GM04504 (cell line): ENCODE results near the gene MSI2.

Source experiments
- DNase-seq: peaks from one replicate; pipeline ENCODE4 v3.0.0-alpha.2; 2012; ENCODE audit warnings: low read depth

MSI2 gene

DNA sequence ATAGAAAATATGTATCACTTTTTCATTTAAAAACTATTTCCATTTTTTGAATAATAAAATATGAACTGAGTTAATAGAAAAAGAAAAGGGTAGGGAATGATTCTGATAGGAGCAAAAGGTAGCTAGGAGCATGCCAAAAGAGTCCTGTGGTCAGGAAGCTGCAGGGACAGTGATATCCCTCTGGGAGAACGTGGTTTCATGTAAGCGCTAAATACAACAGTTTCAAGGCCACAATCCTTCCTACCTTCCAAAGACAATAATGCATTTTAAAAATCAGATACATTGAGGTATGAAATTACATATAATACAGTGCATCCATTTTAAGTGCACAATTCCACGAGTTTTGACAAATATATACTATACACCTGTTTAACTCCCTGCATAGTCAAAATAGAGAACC, 432.9 kb downstream of the MSI2 start:
- no peak for DNase-seq

- no peak for DNase-seq
Observed at GRCh38 chr17:57691939-57692338, 435.6 kb downstream of the MSI2 start.

GRCh38 chr17:57692770-57693169, 436.4 kb downstream of the MSI2 start:
- DNase-seq = no peak

- DNase-seq = no peak
Observed at GRCh38 chr17:57694051-57694450, 437.7 kb downstream of the MSI2 start.

DNA sequence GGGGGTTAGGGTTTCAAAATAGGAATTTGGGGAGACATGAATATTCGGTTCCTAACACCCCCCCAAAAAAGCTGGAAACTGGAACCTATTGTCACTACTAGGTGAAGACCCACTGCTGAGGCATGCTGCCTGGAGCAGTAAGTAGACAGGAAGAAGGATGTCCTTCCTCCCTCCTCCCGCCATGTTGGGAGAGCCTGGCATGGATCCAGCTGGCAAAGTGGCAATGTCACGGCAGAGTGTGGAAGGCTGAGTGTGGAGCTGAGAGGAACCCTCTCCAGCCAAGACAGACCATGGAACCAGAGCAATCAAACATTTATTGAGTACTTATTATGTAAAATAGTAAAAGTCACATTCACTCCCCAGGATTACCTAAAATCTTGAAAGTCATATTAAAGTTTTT, 439.7 kb downstream of the MSI2 start:
- DNase-seq = no peak

DNA sequence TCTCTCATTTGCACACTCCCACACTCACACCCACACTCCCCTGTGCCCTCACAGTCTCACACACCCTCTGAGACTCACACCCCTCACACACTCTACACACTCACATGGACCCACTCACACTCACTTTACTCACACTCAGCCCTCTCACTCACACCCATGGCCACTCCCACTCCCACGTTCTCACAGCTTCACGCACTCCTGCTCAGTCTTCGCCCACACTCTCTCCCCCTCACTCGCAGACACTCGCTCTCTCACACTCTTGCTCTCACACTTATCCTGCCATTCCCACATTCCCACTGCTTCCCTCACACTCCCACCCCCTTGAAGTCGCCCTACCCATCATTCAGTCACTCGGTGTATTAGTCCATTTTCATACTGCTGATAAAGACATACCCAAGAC, 440.9 kb downstream of the MSI2 start:
- DNase-seq = no peak

DNA sequence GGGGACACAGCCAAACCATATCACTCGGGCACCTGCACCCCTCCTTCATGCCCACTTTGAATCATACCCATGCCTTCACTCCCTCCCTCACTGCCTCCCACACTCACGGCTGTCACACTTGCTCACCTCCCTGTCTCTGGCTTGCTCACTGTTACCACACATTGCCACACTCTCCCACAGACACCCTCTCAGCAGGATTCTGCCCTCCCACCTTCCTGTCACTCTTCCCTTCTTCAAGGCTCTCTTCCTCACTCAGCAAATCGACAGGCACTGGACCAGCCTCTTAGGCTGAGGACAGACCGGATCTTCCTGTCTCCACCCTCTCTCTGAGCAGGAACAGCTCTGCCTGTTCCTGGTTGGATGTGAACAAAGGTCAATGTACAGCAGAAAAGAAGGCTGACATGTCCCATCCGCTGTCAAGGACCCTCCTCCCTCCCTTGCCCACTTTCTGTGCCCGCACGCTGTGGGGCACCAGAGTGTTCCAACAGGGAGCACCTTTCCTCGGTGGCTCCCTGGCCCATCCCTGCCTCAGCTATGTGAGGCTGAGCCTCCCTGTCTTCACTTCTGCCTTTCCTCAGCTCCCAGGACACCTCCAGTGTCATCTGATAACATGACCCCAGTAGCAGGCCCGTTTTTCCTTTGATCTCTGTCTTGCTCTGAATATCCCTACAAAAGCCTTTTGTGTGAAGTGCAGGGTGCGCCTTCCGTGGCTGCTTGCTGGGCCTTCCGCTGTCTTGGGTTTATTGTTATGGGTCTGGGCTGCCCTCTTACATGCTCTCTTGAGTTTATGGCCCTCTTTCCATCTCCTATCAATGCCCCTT, 441.8 kb downstream of the MSI2 start:
- no peak for DNase-seq

DNA sequence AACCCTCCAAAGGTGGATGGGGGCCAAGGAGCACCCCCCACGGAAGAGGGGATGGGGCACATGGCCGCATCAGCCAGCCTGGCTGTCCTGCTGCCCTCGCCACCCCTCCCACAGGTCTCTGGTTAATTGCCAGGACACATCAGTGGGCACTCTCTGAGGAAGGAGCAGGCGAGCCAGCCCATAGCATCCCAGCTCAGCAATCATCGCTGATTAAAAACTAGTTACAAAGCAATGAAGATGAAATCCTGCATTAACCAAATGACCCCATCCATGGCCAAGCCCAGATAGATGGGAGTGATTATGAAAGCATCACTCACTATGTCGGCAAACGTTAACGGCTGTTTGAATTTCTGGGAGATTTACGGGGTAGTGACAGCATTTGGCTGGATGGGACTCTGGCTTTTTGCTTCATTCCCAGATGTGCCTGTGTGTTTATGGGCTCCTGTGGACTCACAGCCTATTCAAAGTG, 443.5 kb downstream of the MSI2 start:
- DNase-seq = peak; percentile 35

GRCh38 chr17:57701124-57701523, 444.8 kb downstream of the MSI2 start:
- DNase-seq = no peak

- no peak for DNase-seq
Observed at GRCh38 chr17:57703273-57703672, 446.9 kb downstream of the MSI2 start.

DNA sequence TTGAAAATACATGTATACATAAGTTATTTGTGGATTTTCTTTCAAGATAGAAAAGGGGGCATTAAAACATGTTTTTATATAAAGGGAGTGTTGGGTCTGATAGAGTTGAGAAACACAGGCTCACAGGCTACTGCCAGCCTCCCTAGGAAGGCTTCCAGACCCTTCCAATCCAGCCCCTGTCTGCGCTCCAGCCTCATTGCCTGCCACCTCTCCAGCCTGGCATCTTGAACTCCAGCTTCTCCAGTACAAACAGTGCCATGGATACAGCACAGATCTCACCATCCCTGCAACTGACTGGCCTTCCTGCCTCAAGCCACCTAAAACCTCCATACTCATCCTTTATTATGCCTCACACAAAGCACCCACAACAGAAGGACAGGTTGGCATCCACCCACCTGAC, 448.1 kb downstream of the MSI2 start:
- no peak for DNase-seq

DNA sequence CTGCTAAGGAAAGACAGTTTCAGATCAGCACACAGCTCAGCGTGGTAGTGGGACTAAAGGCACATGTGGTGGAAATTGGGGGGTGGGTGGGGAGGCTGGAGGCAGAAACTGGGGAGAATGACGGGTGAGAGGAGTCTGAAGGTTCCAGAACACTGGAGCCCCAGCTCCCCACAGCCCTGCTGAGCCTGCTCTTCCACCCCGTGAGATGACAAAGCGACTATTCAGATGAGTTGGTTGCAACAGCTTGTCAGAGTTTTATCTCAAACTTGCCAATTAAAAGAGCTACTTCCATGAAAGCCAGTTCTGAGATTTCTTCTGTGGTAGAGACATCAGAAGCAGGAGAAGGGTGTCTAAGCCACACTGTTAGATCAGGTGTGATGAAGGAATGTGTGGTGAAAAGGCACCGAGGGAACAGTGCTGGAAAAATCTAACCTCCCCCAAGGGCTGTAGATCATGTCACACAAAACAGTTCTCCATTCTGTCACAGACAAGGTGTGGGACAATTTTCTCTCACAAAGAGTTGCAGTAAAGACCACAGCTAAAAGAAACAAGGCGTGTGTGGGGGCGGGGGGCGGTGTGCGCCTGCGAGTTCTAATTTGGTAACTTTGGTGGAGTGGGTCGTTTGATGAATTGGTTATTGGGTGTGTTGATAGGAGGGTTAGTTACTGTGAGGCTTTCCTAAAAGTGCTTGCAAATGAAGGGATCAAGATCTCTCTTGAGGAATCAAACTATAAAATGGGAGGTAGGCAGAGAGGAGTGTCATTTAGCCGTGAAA, 449.8 kb downstream of the MSI2 start:
- DNase-seq = no peak

GRCh38 chr17:57706761-57707160, 450.4 kb downstream of the MSI2 start:
- no peak for DNase-seq

- DNase-seq = no peak
Observed at GRCh38 chr17:57707892-57708291, 451.6 kb downstream of the MSI2 start.

DNA sequence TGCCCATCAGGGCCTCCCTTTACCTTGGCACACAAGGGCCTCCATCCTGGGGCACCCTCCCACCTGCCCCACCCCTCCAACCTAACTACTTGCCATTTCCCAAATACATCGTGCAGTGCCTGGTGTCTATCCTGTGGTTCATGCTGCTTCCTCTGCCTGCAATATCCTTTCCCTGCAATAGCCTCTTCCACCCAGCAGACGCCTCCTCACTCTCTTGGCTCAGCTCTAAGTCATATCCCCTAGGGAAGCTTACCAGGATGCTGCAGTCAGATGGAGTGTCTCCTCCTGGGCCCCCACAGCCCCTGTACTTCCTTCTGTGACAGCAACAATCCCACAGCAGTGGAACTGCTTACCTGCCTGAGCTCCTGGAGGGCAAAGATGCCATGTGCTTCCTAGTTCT, 452.1 kb downstream of the MSI2 start:
- no peak for DNase-seq

DNA sequence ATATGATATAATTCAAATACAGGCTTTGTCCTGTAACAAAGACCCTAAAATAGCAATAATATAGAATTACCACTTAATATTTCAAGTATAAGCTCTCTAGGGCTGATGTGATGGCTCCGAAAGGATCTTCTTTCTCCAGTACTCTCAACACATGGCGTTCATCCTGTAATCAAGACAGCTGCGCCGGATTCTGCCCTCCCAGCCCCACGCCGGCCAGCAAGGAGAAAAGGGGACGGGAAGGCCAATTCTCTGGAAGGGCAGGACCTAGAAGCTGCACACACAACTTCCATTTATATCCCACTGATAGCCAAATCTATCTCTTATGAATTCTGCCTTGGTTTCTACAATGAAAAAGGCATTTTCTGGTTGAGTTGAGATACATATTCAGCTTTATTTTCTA, 456.8 kb downstream of the MSI2 start:
- no peak for DNase-seq

DNA sequence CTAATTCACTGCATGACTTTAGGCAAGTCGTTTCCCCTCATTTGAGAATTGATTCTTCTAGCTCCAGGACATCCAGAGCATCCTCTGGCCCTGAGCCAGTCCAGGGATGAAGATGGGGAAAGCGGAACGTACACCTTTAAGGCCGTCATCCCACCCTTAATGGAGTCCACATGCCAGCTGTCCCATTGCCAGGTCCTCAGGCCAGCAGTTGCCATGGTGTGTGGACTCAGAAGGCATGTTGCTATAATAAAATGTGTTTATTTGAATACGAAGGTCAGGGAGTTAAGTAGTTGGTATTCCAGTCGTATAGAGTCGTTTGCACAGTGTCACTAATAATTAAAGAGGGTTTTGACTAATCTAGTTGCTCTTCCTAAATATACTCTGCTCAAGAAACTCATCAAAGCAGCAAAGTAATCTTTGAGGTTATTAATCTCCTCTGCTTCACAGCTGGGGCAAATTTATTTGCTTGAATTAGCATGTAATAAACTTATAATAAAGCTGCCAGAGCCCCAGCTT, 458.4 kb downstream of the MSI2 start:
- no peak for DNase-seq

DNA sequence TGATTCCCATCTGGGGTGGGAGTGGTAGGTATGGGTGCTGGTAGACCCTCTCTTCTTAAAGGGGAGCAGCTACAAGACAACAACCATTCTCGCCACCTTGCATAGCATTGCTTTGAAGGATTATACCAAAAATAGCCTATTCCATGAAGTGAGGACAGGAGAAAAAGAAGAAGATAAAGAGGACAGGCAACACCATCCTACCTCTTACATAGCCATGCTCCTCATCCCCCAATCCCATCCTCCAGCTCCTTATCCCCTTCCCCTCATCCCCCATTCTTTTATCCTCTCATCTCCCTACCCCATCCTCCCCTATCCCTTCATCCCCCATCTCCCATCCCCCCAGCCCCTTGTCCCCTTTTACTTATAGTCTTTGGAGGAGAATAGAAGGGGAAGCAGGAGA, 459.7 kb downstream of the MSI2 start:
- no peak for DNase-seq

DNA sequence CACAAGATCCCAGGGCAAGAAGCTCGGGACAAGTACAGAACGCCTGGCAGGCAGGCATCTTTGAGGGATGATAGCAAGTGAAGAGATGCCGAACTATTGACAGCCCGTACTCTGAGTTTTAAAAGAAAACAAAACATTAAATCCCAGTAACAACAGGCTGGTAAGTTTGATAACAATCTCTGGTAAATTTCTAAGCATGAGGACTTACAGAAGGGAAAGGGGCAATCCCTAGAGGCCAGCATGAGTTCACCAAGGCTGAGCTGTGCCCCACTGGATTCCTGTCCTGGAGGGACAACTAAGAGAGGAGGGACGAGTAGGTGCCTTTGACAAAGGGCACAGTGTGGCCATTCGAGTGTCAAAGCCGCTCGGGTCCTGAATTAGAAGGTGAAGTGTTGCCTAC, 462.6 kb downstream of the MSI2 start:
- DNase-seq = no peak

DNA sequence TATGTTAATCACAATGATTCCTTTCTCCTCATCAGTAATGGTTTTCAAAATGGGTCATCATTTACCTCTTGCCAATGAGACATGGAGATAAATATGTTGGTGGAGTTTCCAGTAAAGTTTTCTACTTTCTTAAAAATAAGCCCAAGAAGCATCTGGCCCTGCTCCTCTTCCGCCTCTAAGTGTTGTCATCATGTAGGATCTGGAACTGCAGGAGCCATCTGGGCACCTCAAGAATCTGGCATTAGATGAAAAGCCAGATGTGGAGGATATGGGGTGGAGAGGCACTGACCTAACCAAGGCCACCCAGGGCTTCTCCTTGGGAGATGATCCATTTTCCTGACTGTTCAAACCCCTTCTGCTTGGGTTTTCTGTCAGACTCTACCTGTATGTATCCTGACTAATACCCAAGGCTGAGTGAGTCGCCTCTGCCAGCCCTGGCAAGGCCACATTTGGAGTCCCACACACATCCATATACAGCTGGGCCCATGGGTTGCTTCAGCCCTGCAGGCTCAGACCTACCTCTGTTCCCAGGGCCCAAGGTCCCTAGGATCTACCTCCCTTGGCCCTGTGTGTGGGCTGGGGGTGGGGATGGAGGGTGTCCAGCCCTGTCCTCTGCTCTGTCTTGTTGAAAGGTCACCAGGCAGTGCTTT, 464.2 kb downstream of the MSI2 start:
- no peak for DNase-seq

- no peak for DNase-seq
Observed at GRCh38 chr17:57721967-57722703, 465.8 kb downstream of the MSI2 start.

DNA sequence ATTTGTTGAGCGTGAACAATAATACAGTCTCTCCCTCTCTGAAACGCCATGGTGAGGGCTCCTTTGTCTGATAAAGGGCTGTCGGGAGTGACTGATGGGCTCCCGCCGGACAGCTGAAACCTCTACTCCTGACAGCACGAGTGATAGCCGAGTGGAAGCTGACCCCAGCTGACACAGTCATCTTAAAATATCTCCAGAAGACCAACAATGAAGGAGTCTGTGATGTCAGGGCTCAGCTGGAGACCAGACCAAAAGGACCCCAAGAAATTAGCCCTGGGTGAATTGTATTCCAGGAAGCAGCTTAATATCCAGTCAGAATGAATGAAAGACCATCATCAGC, 466.4 kb downstream of the MSI2 start:
- no peak for DNase-seq
